ENCODE data around the gene ANAPC2.

GRCh38 chr9:137174722-137175293, 13.6 kb downstream of the ANAPC2 start:
- TF ChIP-seq CTCF (IDR thresholded peaks at IDR 0.05), result no peak
- no peak for TF ChIP-seq REST (IDR thresholded peaks at IDR 0.05; ENCODE audit: insufficient read depth in 1 of 2, low read depth in 2 of 2, low read length in 1 of 2)
- no peak for TF ChIP-seq POLR2AphosphoS5 (IDR thresholded peaks at IDR 0.05; ENCODE audit: low read depth, low read length)
- no peak for TF ChIP-seq SIN3A (IDR thresholded peaks at IDR 0.05; ENCODE audit: borderline replicate concordance, insufficient read depth, low read depth, low read length)
- no peak for TF ChIP-seq TCF7L2 (IDR thresholded peaks at IDR 0.05; ENCODE audit: low read depth, low read length)

Measured in Panc1 (cell line).